SK-N-SH (cell line): ENCODE data around the gene KRT6B. TPM values are rescaled to one million over a fixed set of nuclear protein-coding genes. Genes with fewer than 3 reads are reported as not detected.

Experiments
- CTCF ChIA-PET: fragments of 300-600, 350-600 bp; formaldehyde crosslinking; extraction: SDS; loops from one replicate; lab custom pipeline; 2021; lab: Yijun Ruan, JAX
- POLR2A ChIA-PET: fragments of 350-600 bp; sonication (Branson Sonifier 250); formaldehyde crosslinking; extraction: SDS; loops from one replicate; lab custom pipeline; 2020; ENCODE audit warnings: antibody characterized with exemption, inconsistent platforms; lab: Yijun Ruan, JAX
- DNase-seq: peaks from one replicate; pipeline ENCODE4 v3.0.0; 2012
- H2AFZ ChIP-seq: fragments of 200-600 bp; sonication (generic); 2 replicates; pipeline ENCODE4 v1.8.1; 2016; ENCODE audit warnings: antibody characterized with exemption, mild to moderate bottlenecking, low read depth
- H3F3A ChIP-seq: fragments of 200-600 bp; sonication (generic); replicated peaks from 2 replicates; pipeline ENCODE3; 2016; ENCODE audit warnings: antibody characterized with exemption, mild to moderate bottlenecking; ENCODE audit not compliant: insufficient read depth
- H3K27ac ChIP-seq, 2 experiments: fragments of 200-500 bp in 1 of 2; fragments of 200-600 bp in 1 of 2; sonication (Bioruptor generic) in 1 of 2; sonication (generic), shearing (Covaris generic) in 1 of 2; 2 replicates each; pipeline versions ENCODE4 v1.5.1 to v1.6.1; 2014 to 2016; ENCODE audit warnings: low read depth in 2 of 2, inconsistent platforms in 1 of 2, low read length in 1 of 2, mild to moderate bottlenecking in 1 of 2, mixed read lengths in 1 of 2
- H3K27me3 ChIP-seq: fragments of 200-600 bp; sonication (generic), shearing (Covaris generic); 2 replicates; pipeline ENCODE4 v1.6.1; 2016; ENCODE audit warnings: mixed run types; ENCODE audit not compliant: insufficient read depth
- H3K36me3 ChIP-seq, 2 experiments: fragments of 200-500 bp in 1 of 2; fragments of 200-600 bp in 1 of 2; sonication (Bioruptor generic) in 1 of 2; sonication (generic) in 1 of 2; replicated peaks in 1 of 2; 2 replicates each; pipeline versions ENCODE3 to v1.5.1; 2014 to 2016; ENCODE audit warnings: low read length in 1 of 2, mild to moderate bottlenecking in 1 of 2; ENCODE audit not compliant: insufficient read depth in 2 of 2, control insufficient read depth in 1 of 2
- H3K4me1 ChIP-seq, 2 experiments: fragments of 200-500 bp in 1 of 2; fragments of 200-600 bp in 1 of 2; sonication (Bioruptor generic) in 1 of 2; sonication (generic), shearing (Covaris generic) in 1 of 2; 2 replicates each; pipeline versions ENCODE4 v1.5.1 to v1.6.1; 2014 to 2016; ENCODE audit warnings: low read depth in 1 of 2, low read length in 1 of 2, mixed run types in 1 of 2; ENCODE audit not compliant: insufficient read depth in 2 of 2, control insufficient read depth in 1 of 2
- H3K4me2 ChIP-seq: fragments of 200-600 bp; sonication (generic), shearing (Covaris generic); 2 replicates; pipeline ENCODE4 v1.6.1; 2017; ENCODE audit warnings: mixed run types
- H3K4me3 ChIP-seq, 2 experiments: fragments of 200-500 bp in 1 of 2; fragments of 200-600 bp in 1 of 2; sonication (Bioruptor generic) in 1 of 2; sonication (generic), shearing (Covaris generic) in 1 of 2; 2 replicates each; pipeline versions ENCODE4 v1.5.1 to v1.8.1; 2014 to 2016; ENCODE audit warnings: low read depth in 2 of 2, inconsistent platforms in 1 of 2, low read length in 1 of 2, mild to moderate bottlenecking in 1 of 2, mixed read lengths in 1 of 2, moderate library complexity in 1 of 2
- H3K79me2 ChIP-seq: fragments of 200-600 bp; sonication (generic); 2 replicates; pipeline ENCODE4 v1.8.1; 2017; ENCODE audit warnings: mild to moderate bottlenecking; ENCODE audit not compliant: insufficient read depth
- H3K9ac ChIP-seq: fragments of 200-600 bp; sonication (generic); 2 replicates; pipeline ENCODE4 v1.6.1; 2017; ENCODE audit warnings: mixed run types
- H3K9me2 ChIP-seq: fragments of 200-600 bp; sonication (generic); 2 replicates; pipeline ENCODE4 v1.6.1; 2017; ENCODE audit warnings: mixed run types
- H3K9me3 ChIP-seq: fragments of 200-600 bp; sonication (generic); 2 replicates; pipeline ENCODE4 v1.6.1; 2017; ENCODE audit warnings: mixed run types, mild to moderate bottlenecking, moderate library complexity
- H4K20me1 ChIP-seq: fragments of 200-600 bp; sonication (generic); 2 replicates; pipeline ENCODE4 v1.6.1; 2017; ENCODE audit warnings: mild to moderate bottlenecking, mixed run types; ENCODE audit not compliant: insufficient read depth
- CHD2 ChIP-seq: fragments of 150-350 bp; IDR thresholded peaks from 2 replicates; pipeline ENCODE4 v1.6.1; 2018; ENCODE audit warnings: low read length; ENCODE audit not compliant: partially characterized antibody
- ELF1 ChIP-seq: IDR thresholded peaks from 2 replicates; pipeline ENCODE4 v1.4.0; 2012
- EP300 ChIP-seq, 2 experiments: IDR thresholded peaks; 2 replicates each; pipeline versions ENCODE4 v1.4.0 to v1.6.1; 2012; ENCODE audit warnings: borderline replicate concordance in 1 of 2, low read depth in 1 of 2, low read length in 1 of 2
- EZH2phosphoT487 ChIP-seq: fragments of 200-600 bp; sonication (generic); IDR thresholded peaks from 2 replicates; pipeline ENCODE4 v1.6.1; 2017; ENCODE audit warnings: low read depth, mixed run types, mild to moderate bottlenecking, antibody characterized with exemption, moderate library complexity, borderline replicate concordance
- FOSL2 ChIP-seq: IDR thresholded peaks from 2 replicates; pipeline ENCODE4 v1.4.0; 2012; ENCODE audit warnings: low read depth, mild to moderate bottlenecking, moderate library complexity, borderline replicate concordance
- GABPA ChIP-seq: IDR thresholded peaks from 2 replicates; pipeline ENCODE4 v1.4.0; 2012; ENCODE audit warnings: low read depth, mild to moderate bottlenecking
- JUND ChIP-seq: IDR thresholded peaks from 2 replicates; pipeline ENCODE4 v1.4.0; 2012
- MEF2A ChIP-seq: IDR thresholded peaks from 2 replicates; pipeline ENCODE4 v1.4.0; 2012; ENCODE audit warnings: low read depth, borderline replicate concordance
- NRF1 ChIP-seq: IDR thresholded peaks from 2 replicates; pipeline ENCODE4 v1.6.1; 2012; ENCODE audit warnings: low read depth, mild to moderate bottlenecking, low read length
- POLR2AphosphoS5 ChIP-seq: IDR thresholded peaks from 2 replicates; pipeline ENCODE4 v1.6.1; 2012; ENCODE audit warnings: low read depth, low read length
- RCOR1 ChIP-seq: fragments of 150-350 bp; IDR thresholded peaks from 2 replicates; pipeline ENCODE4 v1.6.1; 2017; ENCODE audit warnings: antibody characterized with exemption, low read length
- TCF12 ChIP-seq: IDR thresholded peaks from 2 replicates; pipeline ENCODE4 v1.4.0; 2012
- TEAD4 ChIP-seq: IDR thresholded peaks from 2 replicates; pipeline ENCODE4 v1.4.0; 2012; ENCODE audit warnings: mild to moderate bottlenecking, borderline replicate concordance; ENCODE audit not compliant: insufficient read depth
- YY1 ChIP-seq: IDR thresholded peaks from 2 replicates; pipeline ENCODE4 v1.4.0; 2012; ENCODE audit warnings: low read depth, mild to moderate bottlenecking
- ZBTB33 ChIP-seq: IDR thresholded peaks from 2 replicates; pipeline ENCODE4 v1.4.0; 2012; ENCODE audit warnings: low read depth, borderline replicate concordance
- WGBS: methylation state at CpG from one replicate; pipeline ENCODE4 v1.1.6; 2017; ENCODE audit warnings: low lambda C conversion rate; 5-methylcytosine and 5-hydroxymethylcytosine counted together
- polyA plus RNA-seq, 3 experiments: library from polyadenylated mRNA; depleted of rRNA; stranded (reverse); fragments of >200 nt; gene quantifications; 2 replicates each; pipeline ENCODE4 v1.2.3, GENCODE V29; 2012
- TF ChIP-seq, protein P1 (sequence below): fragments of 200-600 bp; sonication (generic); IDR thresholded peaks from 2 replicates; pipeline ENCODE4 v1.6.1; 2017; ENCODE audit warnings: antibody characterized with exemption, mild to moderate bottlenecking, moderate library complexity
- TF ChIP-seq, protein P2 (sequence below): fragments of 150-350 bp; IDR thresholded peaks from 2 replicates; pipeline ENCODE4 v1.6.1; 2017; ENCODE audit warnings: antibody characterized with exemption, low read length, low read depth, borderline replicate concordance
- TF ChIP-seq, protein P3 (sequence below): IDR thresholded peaks from 2 replicates; pipeline ENCODE4; 2012
- TF ChIP-seq, protein P4 (sequence below): fragments of 150-350 bp; IDR thresholded peaks from 2 replicates; pipeline ENCODE4 v1.6.1; 2016; ENCODE audit warnings: mild to moderate bottlenecking, low read depth, low read length

Gene KRT6B
- polyA plus RNA-seq, 1 of the 3 experiments (the other 2 are of a cell fraction): not detected

DNA sequence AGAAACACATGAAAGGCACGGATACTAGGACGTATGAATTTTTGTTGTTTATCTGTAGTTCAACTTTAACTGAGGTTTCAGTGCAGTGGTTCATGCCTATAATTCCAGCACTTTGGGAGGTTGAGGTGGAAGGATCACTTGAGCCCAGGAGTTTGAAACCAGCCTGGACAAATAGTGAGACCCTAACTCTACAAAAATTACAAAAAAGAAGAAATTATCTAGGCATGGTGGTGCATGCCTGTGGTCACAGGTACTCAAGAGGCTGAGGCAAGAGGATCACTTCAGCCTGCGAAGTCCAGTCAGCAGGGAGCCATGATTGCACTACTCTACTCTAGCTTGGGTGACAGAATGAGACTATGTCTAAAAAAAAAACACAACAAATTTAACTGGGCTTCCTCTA lies 8.0 kb downstream of the KRT6B start:
- DNase-seq: no peak
- 47% methylated on average over 3 of the region's 3 CpGs for WGBS
- CTCF ChIA-PET: no interaction called here

More for the DNA sequence above, 8.0 kb downstream of the KRT6B start:
- TF ChIP-seq FOSL2 (no peak), ZBTB33 (no peak), TCF12 (no peak), JUND (no peak), TEAD4 (no peak), GABPA (no peak), CHD2 (no peak), ELF1 (no peak), EZH2phosphoT487 (no peak), POLR2AphosphoS5 (no peak), YY1 (no peak), NRF1 (no peak), MEF2A (no peak), EP300 (IDR thresholded peaks at IDR 0.05; ENCODE audit: borderline replicate concordance in 1 of 2, low read depth in 1 of 2, low read length in 1 of 2) (no peak), RCOR1 (no peak)
- TF ChIP-seq, protein P1, sequence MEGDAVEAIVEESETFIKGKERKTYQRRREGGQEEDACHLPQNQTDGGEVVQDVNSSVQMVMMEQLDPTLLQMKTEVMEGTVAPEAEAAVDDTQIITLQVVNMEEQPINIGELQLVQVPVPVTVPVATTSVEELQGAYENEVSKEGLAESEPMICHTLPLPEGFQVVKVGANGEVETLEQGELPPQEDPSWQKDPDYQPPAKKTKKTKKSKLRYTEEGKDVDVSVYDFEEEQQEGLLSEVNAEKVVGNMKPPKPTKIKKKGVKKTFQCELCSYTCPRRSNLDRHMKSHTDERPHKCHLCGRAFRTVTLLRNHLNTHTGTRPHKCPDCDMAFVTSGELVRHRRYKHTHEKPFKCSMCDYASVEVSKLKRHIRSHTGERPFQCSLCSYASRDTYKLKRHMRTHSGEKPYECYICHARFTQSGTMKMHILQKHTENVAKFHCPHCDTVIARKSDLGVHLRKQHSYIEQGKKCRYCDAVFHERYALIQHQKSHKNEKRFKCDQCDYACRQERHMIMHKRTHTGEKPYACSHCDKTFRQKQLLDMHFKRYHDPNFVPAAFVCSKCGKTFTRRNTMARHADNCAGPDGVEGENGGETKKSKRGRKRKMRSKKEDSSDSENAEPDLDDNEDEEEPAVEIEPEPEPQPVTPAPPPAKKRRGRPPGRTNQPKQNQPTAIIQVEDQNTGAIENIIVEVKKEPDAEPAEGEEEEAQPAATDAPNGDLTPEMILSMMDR: no peak
- TF ChIP-seq, protein P2, sequence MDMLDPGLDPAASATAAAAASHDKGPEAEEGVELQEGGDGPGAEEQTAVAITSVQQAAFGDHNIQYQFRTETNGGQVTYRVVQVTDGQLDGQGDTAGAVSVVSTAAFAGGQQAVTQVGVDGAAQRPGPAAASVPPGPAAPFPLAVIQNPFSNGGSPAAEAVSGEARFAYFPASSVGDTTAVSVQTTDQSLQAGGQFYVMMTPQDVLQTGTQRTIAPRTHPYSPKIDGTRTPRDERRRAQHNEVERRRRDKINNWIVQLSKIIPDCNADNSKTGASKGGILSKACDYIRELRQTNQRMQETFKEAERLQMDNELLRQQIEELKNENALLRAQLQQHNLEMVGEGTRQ: no peak
- TF ChIP-seq, protein P3, sequence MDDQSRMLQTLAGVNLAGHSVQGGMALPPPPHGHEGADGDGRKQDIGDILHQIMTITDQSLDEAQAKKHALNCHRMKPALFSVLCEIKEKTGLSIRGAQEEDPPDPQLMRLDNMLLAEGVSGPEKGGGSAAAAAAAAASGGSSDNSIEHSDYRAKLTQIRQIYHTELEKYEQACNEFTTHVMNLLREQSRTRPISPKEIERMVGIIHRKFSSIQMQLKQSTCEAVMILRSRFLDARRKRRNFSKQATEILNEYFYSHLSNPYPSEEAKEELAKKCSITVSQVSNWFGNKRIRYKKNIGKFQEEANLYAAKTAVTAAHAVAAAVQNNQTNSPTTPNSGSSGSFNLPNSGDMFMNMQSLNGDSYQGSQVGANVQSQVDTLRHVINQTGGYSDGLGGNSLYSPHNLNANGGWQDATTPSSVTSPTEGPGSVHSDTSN: no peak
- TF ChIP-seq, protein P4, sequence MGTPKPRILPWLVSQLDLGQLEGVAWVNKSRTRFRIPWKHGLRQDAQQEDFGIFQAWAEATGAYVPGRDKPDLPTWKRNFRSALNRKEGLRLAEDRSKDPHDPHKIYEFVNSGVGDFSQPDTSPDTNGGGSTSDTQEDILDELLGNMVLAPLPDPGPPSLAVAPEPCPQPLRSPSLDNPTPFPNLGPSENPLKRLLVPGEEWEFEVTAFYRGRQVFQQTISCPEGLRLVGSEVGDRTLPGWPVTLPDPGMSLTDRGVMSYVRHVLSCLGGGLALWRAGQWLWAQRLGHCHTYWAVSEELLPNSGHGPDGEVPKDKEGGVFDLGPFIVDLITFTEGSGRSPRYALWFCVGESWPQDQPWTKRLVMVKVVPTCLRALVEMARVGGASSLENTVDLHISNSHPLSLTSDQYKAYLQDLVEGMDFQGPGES: no peak
- TF ChIP-seq, all 33 proteins: peak for 0
- no peak overlapping the region for H3K27ac ChIP-seq
- no peak overlapping the region for H3K4me2 ChIP-seq
- H3K9me2 ChIP-seq: no peaks in the 10 kb centered on the region
- H3F3A ChIP-seq: peaks cover 23% of the 10 kb centered on the region
- peaks cover 0 to 13% of the 10 kb centered on the region in 2 experiments; a peak in 2 of 4 replicates for H3K4me1 ChIP-seq
- H3K9ac ChIP-seq: no peak overlapping the region
- no peaks in the 10 kb centered on the region for H3K79me2 ChIP-seq
- no peaks in the 10 kb centered on the region for H3K9me3 ChIP-seq
- no peak overlapping the region for H3K4me3 ChIP-seq
- H2AFZ ChIP-seq: no peak overlapping the region
- H4K20me1 ChIP-seq: no peaks in the 10 kb centered on the region
- no peaks in the 10 kb centered on the region for H3K36me3 ChIP-seq
- POLR2A ChIA-PET: no interaction called here
- H3K27me3 ChIP-seq: peaks cover 27% of the 10 kb centered on the region; the same call in 1 of the 2 replicates
